Endothelial cell of umbilical vein (primary cell): ENCODE results near the gene FKBP14. TPM values are rescaled to one million over a fixed set of nuclear protein-coding genes. Genes with fewer than 3 reads are reported as not detected.

ENCODE experiments used
- BruUV-seq: library from RNA; stranded (reverse); fragments of 400-500 nt; replicated peaks from 2 replicates; lab custom pipeline; 2021; lab: Mats Ljungman, UMichigan
- CTCF ChIA-PET: fragments of 300-600, 350-600 bp; sonication (Branson Sonifier 250); formaldehyde crosslinking; loops from one replicate; lab custom pipeline; 2021; ENCODE audit warnings: antibody characterized with exemption, inconsistent platforms; lab: Charles Lee
- POLR2A ChIA-PET: fragments of 300-600, 350-600 bp; sonication (Branson Sonifier 250); formaldehyde crosslinking; loops from one replicate; lab custom pipeline; 2021; ENCODE audit warnings: antibody characterized with exemption, inconsistent platforms; lab: Charles Lee
- DNase-seq: peaks from one replicate; pipeline ENCODE4 v3.0.0-alpha.2; 2011; ENCODE audit warnings: low read depth, low spot score
- FAIRE-seq: peaks from 2 replicates; lab custom pipeline; 2011; peaks lifted over from hg19 to GRCh38; lab: Jason Lieb, UNC
- H2AFZ ChIP-seq: 2 replicates; pipeline ENCODE4 v1.6.0; 2012; ENCODE audit warnings: low read depth, low read length, control low read depth, inconsistent platforms
- H3K27ac ChIP-seq: 2 replicates; pipeline ENCODE4 v1.5.1; 2011; ENCODE audit warnings: low read depth, mild to moderate bottlenecking, control low read depth, low read length, moderate library complexity; ENCODE audit not compliant: insufficient read depth
- H3K27me3 ChIP-seq, 2 experiments: 2 replicates each; pipeline versions ENCODE4 v1.6.0 to v1.6.1; 2011; ENCODE audit warnings: low read length in 2 of 2, mixed read lengths in 1 of 2; ENCODE audit not compliant: control insufficient read depth in 2 of 2, insufficient read depth in 2 of 2
- H3K36me3 ChIP-seq, 2 experiments: 2 replicates in 1 of 2; 3 replicates in 1 of 2; pipeline ENCODE4 v1.5.1; 2011; ENCODE audit warnings: low read length in 2 of 2, mild to moderate bottlenecking in 1 of 2, moderate library complexity in 1 of 2; ENCODE audit not compliant: control insufficient read depth in 2 of 2, insufficient read depth in 2 of 2; ENCODE audit errors: extremely low read depth in 1 of 2
- H3K4me1 ChIP-seq: 3 replicates; pipeline ENCODE4 v1.5.1; 2011; ENCODE audit warnings: mild to moderate bottlenecking, low read length; ENCODE audit not compliant: control insufficient read depth, insufficient read depth; ENCODE audit errors: extremely low read depth
- H3K4me2 ChIP-seq: 2 replicates; pipeline ENCODE4 v1.6.1; 2011; ENCODE audit warnings: low read length, control low read depth, mixed read lengths; ENCODE audit not compliant: insufficient read depth
- H3K4me3 ChIP-seq, 3 experiments: fragments of 200-600 bp in 1 of 3; sonication (generic), shearing (Covaris generic) in 1 of 3; replicated peaks in 1 of 3; 2 replicates each; pipeline ENCODE4 v1.5.1; 2011 to 2016; ENCODE audit warnings: control low read depth in 3 of 3, low read length in 3 of 3, mild to moderate bottlenecking in 2 of 3, inconsistent platforms in 1 of 3, low read depth in 1 of 3, moderate library complexity in 1 of 3; ENCODE audit not compliant: insufficient read depth in 1 of 3
- H3K79me2 ChIP-seq: 2 replicates; pipeline ENCODE4 v1.6.0; 2012; ENCODE audit warnings: low read length, inconsistent platforms; ENCODE audit not compliant: control insufficient read depth, insufficient read depth
- H3K9ac ChIP-seq: replicated peaks from 2 replicates; pipeline ENCODE3; 2011; ENCODE audit warnings: low read length, control low read depth; ENCODE audit not compliant: insufficient read depth; ENCODE audit errors: extremely low read depth
- H3K9me1 ChIP-seq: replicated peaks from 3 replicates; pipeline ENCODE4 v1.6.0; 2011; ENCODE audit warnings: mild to moderate bottlenecking, low read length; ENCODE audit not compliant: control insufficient read depth, insufficient read depth; ENCODE audit errors: extremely low read depth
- H3K9me3 ChIP-seq: replicated peaks from 2 replicates; pipeline ENCODE4 v1.5.1; 2012; ENCODE audit warnings: low read length, inconsistent platforms; ENCODE audit not compliant: control insufficient read depth, insufficient read depth
- H4K20me1 ChIP-seq: replicated peaks from 2 replicates; pipeline ENCODE3; 2011; ENCODE audit warnings: mild to moderate bottlenecking, low read length; ENCODE audit not compliant: control insufficient read depth, insufficient read depth; ENCODE audit errors: extremely low read depth
- EZH2 ChIP-seq: IDR thresholded peaks from 2 replicates; pipeline ENCODE4 v1.6.1; 2012; ENCODE audit warnings: borderline replicate concordance, low read depth, mild to moderate bottlenecking, moderate library complexity, low read length, inconsistent platforms; ENCODE audit not compliant: severe bottlenecking
- FOS ChIP-seq: IDR thresholded peaks from 2 replicates; pipeline ENCODE4 v1.6.1; 2011; ENCODE audit warnings: mild to moderate bottlenecking, low read length, moderate library complexity, borderline replicate concordance; ENCODE audit not compliant: insufficient read depth
- GATA2 ChIP-seq: IDR thresholded peaks from 2 replicates; pipeline ENCODE4 v1.7.0; 2011; ENCODE audit warnings: low read depth, mild to moderate bottlenecking, moderate library complexity, mixed read lengths, low read length; ENCODE audit not compliant: insufficient read length, insufficient read depth
- JUN ChIP-seq: IDR thresholded peaks from 2 replicates; pipeline ENCODE4 v1.6.1; 2011; ENCODE audit warnings: borderline replicate concordance, low read depth; ENCODE audit not compliant: insufficient read length, insufficient read depth
- MYC ChIP-seq: IDR thresholded peaks from one replicate; pipeline ENCODE4 v1.6.1; 2011; ENCODE audit warnings: mild to moderate bottlenecking, low read depth, low read length
- POLR2A ChIP-seq: IDR thresholded peaks from 2 replicates; pipeline ENCODE4 v1.6.1; 2012; ENCODE audit warnings: low read depth, mild to moderate bottlenecking, control low read depth, low read length
- POLR2AphosphoS5 ChIP-seq: IDR thresholded peaks from 2 replicates; pipeline ENCODE4 v1.6.1; 2012; ENCODE audit warnings: low read depth, mild to moderate bottlenecking, control low read depth, low read length, moderate library complexity; ENCODE audit not compliant: insufficient read depth
- dilution Hi-C: fragments of 300-500 bp; cut with MboI; formaldehyde crosslinking; loops from one replicate; pipeline ENCODE4 v1.15.0; 2019; ENCODE audit warnings: low sequenced_read_pairs; ENCODE audit not compliant: extremely low pct_ligation_motif_present
- intact Hi-C: fragments of 100-400 bp; cut with micrococcal nuclease; formaldehyde crosslinking; loops from one replicate; pipeline ENCODE4 v1.10.0; 2022
- polyA plus RNA-seq, 4 experiments: library from polyadenylated mRNA; depleted of rRNA in 3 of 4; stranded (reverse) in 3 of 4; unstranded in 1 of 4; fragments of >200 nt; gene quantifications; 2 replicates each; pipeline versions ENCODE4 v1.2.1 to v1.2.3, GENCODE V29; 2011 to 2012; ENCODE audit warnings: missing spikeins in 1 of 4
- total RNA-seq: library from RNA; stranded (reverse); gene quantifications from 2 replicates; pipeline ENCODE4 v1.2.3, GENCODE V29; 2021
- TF ChIP-seq, protein P1 (sequence below), 2 donors: IDR thresholded peaks; 1 replicate in 1 of 2; 2 replicates in 1 of 2; pipeline ENCODE4 v1.5.1; 2011; ENCODE audit warnings: low read length in 2 of 2, mild to moderate bottlenecking in 2 of 2, moderate library complexity in 2 of 2, control low read depth in 1 of 2, inconsistent platforms in 1 of 2, low read depth in 1 of 2; ENCODE audit not compliant: insufficient read depth in 1 of 2; ENCODE audit errors: extremely low read depth in 1 of 2

Gene FKBP14
- total and polyA plus RNA-seq, 2 donors (not counting 3 experiments of a cell fraction or from before 2014, with no cell fraction given), result 9.8 to 37.4 TPM

GRCh38 chr7:29970158-29970557, 56.3 kb downstream of the FKBP14 start:
- Histone ChIP-seq H3K36me3 (peaks cover 2 to 11% of the 10 kb centered on the region in 2 experiments), H3K4me1 (peaks cover 6% of the 10 kb centered on the region), H3K9me1 (no peaks in the 10 kb centered on the region), H3K9ac (no peak overlapping the region), H3K9me3 (no peaks in the 10 kb centered on the region), H3K79me2 (peaks cover 62% of the 10 kb centered on the region), H3K4me3 (no peak overlapping the region), H3K4me2 (no peak overlapping the region), H3K27ac (no peak overlapping the region), H4K20me1 (peaks cover 6% of the 10 kb centered on the region), H3K27me3 (no peaks in the 10 kb centered on the region), H2AFZ (no peak overlapping the region)
- no peak for FAIRE-seq
- ChIA-PET CTCF (no interaction called here), POLR2A (no interaction called here)
- no TSS peak for BruUV-seq
- dilution Hi-C loops, result no loop called here
- no peak for DNase-seq
- TF ChIP-seq JUN (no peak), POLR2A (no peak), FOS (no peak), EZH2 (no peak), MYC (no peak), GATA2 (no peak)
- TF ChIP-seq, protein P1, sequence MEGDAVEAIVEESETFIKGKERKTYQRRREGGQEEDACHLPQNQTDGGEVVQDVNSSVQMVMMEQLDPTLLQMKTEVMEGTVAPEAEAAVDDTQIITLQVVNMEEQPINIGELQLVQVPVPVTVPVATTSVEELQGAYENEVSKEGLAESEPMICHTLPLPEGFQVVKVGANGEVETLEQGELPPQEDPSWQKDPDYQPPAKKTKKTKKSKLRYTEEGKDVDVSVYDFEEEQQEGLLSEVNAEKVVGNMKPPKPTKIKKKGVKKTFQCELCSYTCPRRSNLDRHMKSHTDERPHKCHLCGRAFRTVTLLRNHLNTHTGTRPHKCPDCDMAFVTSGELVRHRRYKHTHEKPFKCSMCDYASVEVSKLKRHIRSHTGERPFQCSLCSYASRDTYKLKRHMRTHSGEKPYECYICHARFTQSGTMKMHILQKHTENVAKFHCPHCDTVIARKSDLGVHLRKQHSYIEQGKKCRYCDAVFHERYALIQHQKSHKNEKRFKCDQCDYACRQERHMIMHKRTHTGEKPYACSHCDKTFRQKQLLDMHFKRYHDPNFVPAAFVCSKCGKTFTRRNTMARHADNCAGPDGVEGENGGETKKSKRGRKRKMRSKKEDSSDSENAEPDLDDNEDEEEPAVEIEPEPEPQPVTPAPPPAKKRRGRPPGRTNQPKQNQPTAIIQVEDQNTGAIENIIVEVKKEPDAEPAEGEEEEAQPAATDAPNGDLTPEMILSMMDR (IDR thresholded peaks at IDR 0.05; ENCODE audit: extremely low read depth in 1 of 2, insufficient read depth in 1 of 2, low read depth in 1 of 2, low read length in 2 of 2), result no peak
- intact Hi-C loops, result no loop called here

GRCh38 chr7:29969738-29970137, 56.8 kb downstream of the FKBP14 start:
- CTCF ChIA-PET, result no interaction called here

More at GRCh38 chr7:29969738-29970137, 56.8 kb downstream of the FKBP14 start:
- DNase-seq (no peak), FAIRE-seq (no peak)
- Histone ChIP-seq H3K27ac (no peak overlapping the region), H4K20me1 (peaks cover 6% of the 10 kb centered on the region), H2AFZ (no peak overlapping the region), H3K9me1 (no peaks in the 10 kb centered on the region), H3K27me3 (no peaks in the 10 kb centered on the region), H3K4me3 (no peak overlapping the region), H3K9ac (no peak overlapping the region), H3K36me3 (peaks cover 2 to 11% of the 10 kb centered on the region in 2 experiments), H3K4me1 (peaks cover 6% of the 10 kb centered on the region), H3K4me2 (no peak overlapping the region), H3K79me2 (peaks cover 59% of the 10 kb centered on the region), H3K9me3 (no peaks in the 10 kb centered on the region)
- no TSS peak for BruUV-seq
- intact Hi-C loops, result no loop called here
- dilution Hi-C loops, result no loop called here
- POLR2A ChIA-PET, result no interaction called here
- TF ChIP-seq MYC (no peak), JUN (no peak), POLR2AphosphoS5 (no peak)
- TF ChIP-seq, protein P1 (IDR thresholded peaks at IDR 0.05; ENCODE audit: extremely low read depth in 1 of 2, insufficient read depth in 1 of 2, low read depth in 1 of 2, low read length in 2 of 2), result no peak
